Measurements from ENCODE around the gene FPGT.
"Not testable (repeated sequence)": the region's sequence is repeated elsewhere in the genome, so short reads cannot be mapped to it uniquely, and the experiment has no call there.

The FPGT gene

GRCh38 chr1:74197657-74198552 is at the start of gene FPGT, which contains the start of gene LRRIQ3:
Gene FPGT, plus strand, starts transcription at chr1:74198242. Its CDS starts 37 bp downstream, at chr1:74198279.
Gene LRRIQ3, minus strand, starts transcription at chr1:74198176. Its CDS starts 14,492 bp downstream, at chr1:74183684.
- DNase-seq: peak; percentile 97

GRCh38 chr1:74160046-74160445 is 38.0 kb upstream of the FPGT start:
- no peak for DNase-seq

- DNase-seq: no peak
These were observed 36.5 kb upstream of the FPGT start for GRCh38 chr1:74161497-74161896.

GRCh38 chr1:74162333-74162732 is 35.7 kb upstream of the FPGT start:
- no peak for DNase-seq

GRCh38 chr1:74174423-74174822 is 23.6 kb upstream of the FPGT start:
- DNase-seq: not testable (repeated sequence)

GRCh38 chr1:74180490-74180889 is 17.6 kb upstream of the FPGT start:
- peak; percentile 53 for DNase-seq

- no peak for DNase-seq
These were observed 4.1 kb upstream of the FPGT start for GRCh38 chr1:74193908-74194307.

GRCh38 chr1:74195339-74195738 is 2.7 kb upstream of the FPGT start:
- no peak for DNase-seq

GRCh38 chr1:74197255-74197654 is 787 bp upstream of the FPGT start:
- no peak for DNase-seq

- peak; percentile 55 for DNase-seq
These were observed 1.5 kb downstream of the FPGT start for GRCh38 chr1:74199504-74199903.

GRCh38 chr1:74205266-74205665 is 7.2 kb downstream of the FPGT start:
- DNase-seq: no peak

GRCh38 chr1:74215229-74215628 is 17.2 kb downstream of the FPGT start:
- no peak for DNase-seq

GRCh38 chr1:74222701-74223100 is 24.7 kb downstream of the FPGT start:
- no peak for DNase-seq

GRCh38 chr1:74223453-74223852 is 25.4 kb downstream of the FPGT start:
- no peak for DNase-seq

GRCh38 chr1:74235153-74235552 is 37.1 kb downstream of the FPGT start, which contains the start of gene TNNI3K:
Gene TNNI3K, plus strand, starts transcription at chr1:74235387. Its CDS starts 65 bp downstream, at chr1:74235452.
- no peak for DNase-seq

- no peak for DNase-seq
These were observed 38.4 kb downstream of the FPGT start for GRCh38 chr1:74236440-74236839.

GRCh38 chr1:74237035-74237434 is 39.0 kb downstream of the FPGT start:
- DNase-seq: no peak

GRCh38 chr1:74237787-74238186 is 39.7 kb downstream of the FPGT start:
- no peak for DNase-seq

GRCh38 chr1:74245168-74245772 is 47.2 kb downstream of the FPGT start:
- no peak for DNase-seq

- no peak for DNase-seq
These were observed 48.3 kb downstream of the FPGT start for GRCh38 chr1:74246315-74246714.

GRCh38 chr1:74247881-74248528 is 50.0 kb downstream of the FPGT start:
- DNase-seq: no peak

GRCh38 chr1:74253243-74253824 is 55.3 kb downstream of the FPGT start:
- DNase-seq: not testable (repeated sequence)
